HUES64 (cell line): ENCODE measurements around the gene SOAT2.

Source experiments
- H3K27ac ChIP-seq: 2 replicates; pipeline ENCODE4 v1.7.0; 2013; ENCODE audit warnings: low read depth, low read length, inconsistent platforms
- H3K27me3 ChIP-seq: 2 replicates; pipeline ENCODE4 v1.6.1; 2013; ENCODE audit warnings: mild to moderate bottlenecking, low read length; ENCODE audit not compliant: insufficient read depth
- H3K36me3 ChIP-seq: 2 replicates; pipeline ENCODE4 v1.6.1; 2013; ENCODE audit warnings: mild to moderate bottlenecking, low read length; ENCODE audit not compliant: insufficient read depth
- H3K4me1 ChIP-seq: 2 replicates; pipeline ENCODE4 v1.6.1; 2013; ENCODE audit warnings: mild to moderate bottlenecking, low read length, moderate library complexity; ENCODE audit not compliant: insufficient read depth
- H3K4me3 ChIP-seq: 2 replicates; pipeline ENCODE4 v1.5.1; 2013; ENCODE audit warnings: mild to moderate bottlenecking, low read length, moderate library complexity
- H3K9ac ChIP-seq: 2 replicates; pipeline ENCODE4 v1.6.1; 2013; ENCODE audit warnings: mild to moderate bottlenecking, low read depth, low read length
- H3K9me3 ChIP-seq: 2 replicates; pipeline ENCODE4 v1.6.1; 2013; ENCODE audit warnings: low read depth, low read length; ENCODE audit not compliant: insufficient read depth
- WGBS: fragments of 150-250, 120-280 bp; methylation state at CpG from one replicate; pipeline ENCODE4 v1.1.7; 2013; ENCODE audit warnings: missing lambda C conversion rate; 5-methylcytosine and 5-hydroxymethylcytosine counted together

SOAT2 gene

DNA sequence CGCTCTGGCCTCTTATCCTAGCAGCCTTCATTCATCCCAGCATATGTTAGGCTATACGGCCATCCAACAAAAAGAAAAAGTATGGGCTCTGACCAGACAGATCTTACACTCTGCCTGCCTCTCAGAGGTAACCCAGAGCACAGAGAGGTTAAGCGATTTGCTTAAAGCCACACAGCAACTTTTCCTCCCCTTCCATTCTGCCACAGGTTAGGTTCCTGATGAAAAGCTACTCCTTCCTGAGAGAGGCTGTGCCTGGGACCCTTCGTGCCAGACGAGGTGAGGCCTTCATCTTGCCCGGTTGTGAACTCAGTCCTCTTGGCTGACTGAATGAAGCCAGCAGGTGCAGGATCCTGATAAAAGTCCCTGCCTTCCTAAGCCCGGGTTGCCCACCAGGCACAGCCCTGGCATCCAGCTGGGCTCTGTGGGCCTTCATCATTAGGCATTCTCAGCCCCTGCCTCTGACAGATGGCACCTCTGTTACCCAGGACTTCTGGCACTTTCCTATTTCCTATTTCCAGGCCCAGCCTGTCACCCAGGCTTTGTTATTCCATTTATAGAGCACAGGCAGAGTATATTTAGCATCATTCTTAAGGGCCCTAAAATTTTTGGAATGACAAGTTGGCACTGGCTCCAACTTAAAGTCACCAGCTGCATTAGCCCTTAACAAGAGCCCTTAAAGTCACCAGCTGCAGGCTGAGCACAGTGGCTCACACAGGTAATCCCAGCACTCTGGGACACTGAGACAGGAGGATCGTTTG, 12.8 kb downstream of the SOAT2 start:
- no peaks in the 10 kb centered on the region for H3K36me3 ChIP-seq
- H3K27me3 ChIP-seq = no peaks in the 10 kb centered on the region
- no peaks in the 10 kb centered on the region for H3K9me3 ChIP-seq
- H3K4me3 ChIP-seq = no peak overlapping the region
- H3K4me1 ChIP-seq = no peaks in the 10 kb centered on the region
- no peak overlapping the region for H3K27ac ChIP-seq
- no peak overlapping the region for H3K9ac ChIP-seq
- WGBS = 91% methylated on average over 8 of the region's 8 CpGs

DNA sequence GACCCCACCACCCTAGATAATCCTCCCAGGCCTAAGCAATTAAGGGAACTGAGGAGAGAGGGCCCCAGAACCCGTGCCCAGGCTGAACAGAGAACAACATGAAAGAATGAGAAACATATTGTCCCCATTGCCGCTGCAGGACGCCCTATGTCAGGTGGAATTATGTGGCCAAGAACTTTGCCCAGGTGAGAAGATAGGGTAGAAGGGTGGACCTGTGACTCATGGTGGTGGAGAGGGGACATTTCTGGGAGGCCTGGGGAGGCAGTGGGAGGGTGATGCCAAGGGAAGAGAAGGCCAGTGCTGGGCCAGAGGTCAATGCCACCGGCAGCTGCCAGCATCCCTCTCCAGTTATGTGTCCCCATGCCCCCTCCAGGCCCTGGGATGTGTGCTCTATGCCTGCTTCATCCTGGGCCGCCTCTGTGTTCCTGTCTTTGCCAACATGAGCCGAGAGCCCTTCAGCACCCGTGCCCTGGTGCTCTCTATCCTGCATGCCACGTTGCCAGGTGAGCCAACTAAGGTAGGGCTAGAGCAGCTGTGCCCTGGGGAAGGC, 15.5 kb downstream of the SOAT2 start:
- Histone ChIP-seq H3K4me3 (no peak overlapping the region), H3K9me3 (no peaks in the 10 kb centered on the region), H3K9ac (no peak overlapping the region), H3K27me3 (no peaks in the 10 kb centered on the region), H3K36me3 (no peaks in the 10 kb centered on the region), H3K4me1 (no peaks in the 10 kb centered on the region), H3K27ac (no peak overlapping the region)
- 86% methylated on average over 8 of the region's 8 CpGs for WGBS

DNA sequence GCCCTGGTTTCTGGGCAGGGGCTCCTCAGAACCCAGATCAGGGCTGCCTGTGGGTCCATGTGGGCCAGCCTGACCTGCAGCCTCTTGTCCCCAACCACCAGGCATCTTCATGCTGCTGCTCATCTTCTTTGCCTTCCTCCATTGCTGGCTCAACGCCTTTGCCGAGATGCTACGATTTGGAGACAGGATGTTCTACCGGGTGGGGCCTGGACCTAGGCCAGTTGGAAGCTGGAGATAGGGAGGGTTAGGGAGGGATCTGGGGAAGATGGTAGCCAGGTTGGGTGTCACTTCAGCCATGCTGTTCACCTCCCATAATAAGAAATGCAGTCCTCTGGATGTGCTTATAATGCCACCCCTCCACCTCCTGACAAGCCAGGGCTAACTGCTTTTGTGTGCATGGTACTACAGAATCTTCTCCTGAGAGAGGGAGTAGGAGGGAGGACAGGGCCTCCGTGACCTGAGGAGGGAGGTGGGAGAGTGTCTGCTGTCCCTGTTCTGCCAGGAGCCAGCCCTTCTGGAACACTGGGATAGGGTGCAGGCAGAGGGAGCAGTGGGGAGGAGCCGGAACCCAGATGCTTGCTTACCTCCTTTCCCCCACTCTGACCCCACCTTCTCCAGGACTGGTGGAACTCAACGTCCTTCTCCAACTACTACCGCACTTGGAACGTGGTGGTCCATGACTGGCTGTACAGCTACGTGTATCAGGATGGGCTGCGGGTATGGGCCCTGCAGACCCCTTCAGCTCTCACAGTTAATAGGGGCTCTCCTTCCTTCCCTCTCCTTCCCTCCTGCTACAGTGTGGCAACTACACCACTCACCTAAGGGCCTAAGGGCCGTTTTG, 17.6 kb downstream of the SOAT2 start:
- no peaks in the 10 kb centered on the region for H3K4me1 ChIP-seq
- 88% methylated on average over 12 of the region's 12 CpGs for whole genome bisulfite sequencing
- H3K9ac ChIP-seq = no peak overlapping the region
- no peaks in the 10 kb centered on the region for H3K9me3 ChIP-seq
- no peak overlapping the region for H3K4me3 ChIP-seq
- H3K27ac ChIP-seq = no peak overlapping the region
- H3K27me3 ChIP-seq = no peaks in the 10 kb centered on the region
- H3K36me3 ChIP-seq = no peaks in the 10 kb centered on the region

DNA sequence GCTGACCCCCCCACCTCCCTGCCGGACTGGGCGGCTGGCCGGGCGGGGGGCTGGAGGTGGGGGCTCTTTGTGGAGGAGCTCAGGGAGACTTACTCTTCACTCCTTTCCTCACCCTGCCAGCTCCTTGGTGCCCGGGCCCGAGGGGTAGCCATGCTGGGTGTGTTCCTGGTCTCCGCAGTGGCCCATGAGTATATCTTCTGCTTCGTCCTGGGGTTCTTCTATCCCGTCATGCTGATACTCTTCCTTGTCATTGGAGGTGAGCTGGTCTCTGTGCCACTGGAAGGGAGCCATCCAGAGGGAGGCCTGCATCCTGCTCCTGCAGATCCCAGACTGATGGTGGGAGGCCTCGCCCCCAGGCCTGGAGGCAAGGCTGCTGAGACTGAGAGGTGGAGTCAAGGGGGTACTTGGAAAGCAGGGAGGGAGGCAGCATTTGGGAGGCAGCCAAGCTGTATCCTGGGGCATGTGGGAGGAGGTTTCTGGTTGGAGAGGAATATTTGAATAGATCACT, 19.7 kb downstream of the SOAT2 start:
- Histone ChIP-seq H3K36me3 (no peaks in the 10 kb centered on the region), H3K4me3 (no peak overlapping the region), H3K27me3 (peaks cover 2% of the 10 kb centered on the region; the same call in 1 of the 2 replicates), H3K9ac (no peak overlapping the region), H3K27ac (no peak overlapping the region), H3K9me3 (no peaks in the 10 kb centered on the region), H3K4me1 (no peaks in the 10 kb centered on the region)
- WGBS = 90% methylated on average over 10 of the region's 10 CpGs

DNA sequence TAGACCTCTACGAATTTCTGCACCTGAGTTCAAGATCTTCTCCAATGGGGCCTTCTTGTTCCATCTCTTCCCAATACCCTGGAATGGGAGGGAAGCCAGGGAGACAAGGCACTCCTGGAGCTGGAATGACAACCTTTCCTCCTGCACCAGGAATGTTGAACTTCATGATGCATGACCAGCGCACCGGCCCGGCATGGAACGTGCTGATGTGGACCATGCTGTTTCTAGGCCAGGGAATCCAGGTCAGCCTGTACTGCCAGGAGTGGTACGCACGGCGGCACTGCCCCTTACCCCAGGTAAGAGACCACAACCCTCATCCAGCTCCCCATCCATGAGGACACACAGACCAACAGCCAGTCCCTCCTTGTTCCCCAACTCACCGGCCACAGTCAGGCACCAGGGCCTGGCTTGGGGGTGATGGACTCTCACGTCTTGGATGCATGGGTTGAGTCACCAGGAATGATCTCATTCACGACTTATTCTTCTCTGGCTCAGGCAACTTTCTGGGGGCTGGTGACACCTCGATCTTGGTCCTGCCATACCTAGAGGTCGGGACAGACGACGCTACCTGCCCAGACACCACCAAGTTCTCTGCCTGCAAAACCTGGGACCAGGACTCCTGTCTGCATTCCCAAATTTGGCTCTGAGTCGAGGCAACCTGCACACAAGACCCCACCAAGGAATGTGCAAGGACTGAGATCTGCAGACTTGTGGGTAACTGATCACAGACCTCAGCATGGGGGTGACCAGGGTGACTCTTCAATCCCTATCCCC, 20.5 kb downstream of the SOAT2 start:
- 93% methylated on average over 16 of the region's 16 CpGs for WGBS
- no peaks in the 10 kb centered on the region for H3K4me1 ChIP-seq
- no peak overlapping the region for H3K4me3 ChIP-seq
- H3K9me3 ChIP-seq = no peaks in the 10 kb centered on the region
- H3K27ac ChIP-seq = no peak overlapping the region
- peaks cover 8% of the 10 kb centered on the region for H3K27me3 ChIP-seq
- H3K36me3 ChIP-seq = no peaks in the 10 kb centered on the region
- no peak overlapping the region for H3K9ac ChIP-seq

DNA sequence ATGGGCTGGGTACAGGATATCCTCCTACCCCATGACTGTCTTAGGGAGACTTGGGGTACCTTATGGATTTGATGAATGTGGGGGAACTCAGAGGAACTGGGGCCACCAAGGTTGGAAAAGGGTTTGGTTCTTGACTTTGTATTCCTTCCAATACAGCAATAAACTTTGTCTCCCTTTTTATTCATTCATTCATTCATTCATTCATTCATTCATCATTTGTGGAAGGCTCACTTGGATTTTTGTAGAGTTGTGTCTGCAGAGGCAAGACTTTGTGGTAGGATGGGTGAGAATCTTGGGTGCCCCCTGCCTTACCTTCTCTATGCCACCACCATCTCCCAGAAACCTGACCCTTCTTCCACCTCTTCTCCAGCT, 21.1 kb downstream of the SOAT2 start:
- no peak overlapping the region for H3K27ac ChIP-seq
- H3K27me3 ChIP-seq = peaks cover 9% of the 10 kb centered on the region
- H3K4me3 ChIP-seq = no peak overlapping the region
- no peaks in the 10 kb centered on the region for H3K36me3 ChIP-seq
- H3K9me3 ChIP-seq = no peaks in the 10 kb centered on the region
- H3K9ac ChIP-seq = no peak overlapping the region
- no peaks in the 10 kb centered on the region for H3K4me1 ChIP-seq

DNA sequence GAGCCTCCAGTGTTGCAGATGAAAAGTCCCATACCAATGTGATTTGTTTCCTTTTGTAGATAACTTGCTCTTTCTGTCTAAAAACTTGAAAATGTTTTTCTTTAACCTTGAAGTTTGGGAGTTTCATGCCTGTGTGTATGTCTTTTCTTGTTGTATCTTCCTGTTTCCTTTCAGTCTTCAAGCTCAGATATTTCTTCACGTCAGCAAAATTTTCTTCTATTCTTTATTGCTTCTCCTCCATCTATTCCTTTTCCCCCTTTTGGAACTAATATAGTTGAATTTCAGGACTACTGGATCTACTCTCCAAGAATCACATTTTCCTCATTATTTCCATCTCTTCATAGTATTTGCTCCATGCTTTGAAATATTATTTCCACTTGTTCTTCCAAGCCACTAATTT, 23.9 kb downstream of the SOAT2 start:
- WGBS = 87% methylated on average over 1 of the region's 1 CpG
- Histone ChIP-seq H3K27me3 (peaks cover 11% of the 10 kb centered on the region), H3K9ac (no peak overlapping the region), H3K36me3 (no peaks in the 10 kb centered on the region), H3K4me1 (no peaks in the 10 kb centered on the region), H3K27ac (no peak overlapping the region), H3K9me3 (no peaks in the 10 kb centered on the region), H3K4me3 (no peak overlapping the region)

DNA sequence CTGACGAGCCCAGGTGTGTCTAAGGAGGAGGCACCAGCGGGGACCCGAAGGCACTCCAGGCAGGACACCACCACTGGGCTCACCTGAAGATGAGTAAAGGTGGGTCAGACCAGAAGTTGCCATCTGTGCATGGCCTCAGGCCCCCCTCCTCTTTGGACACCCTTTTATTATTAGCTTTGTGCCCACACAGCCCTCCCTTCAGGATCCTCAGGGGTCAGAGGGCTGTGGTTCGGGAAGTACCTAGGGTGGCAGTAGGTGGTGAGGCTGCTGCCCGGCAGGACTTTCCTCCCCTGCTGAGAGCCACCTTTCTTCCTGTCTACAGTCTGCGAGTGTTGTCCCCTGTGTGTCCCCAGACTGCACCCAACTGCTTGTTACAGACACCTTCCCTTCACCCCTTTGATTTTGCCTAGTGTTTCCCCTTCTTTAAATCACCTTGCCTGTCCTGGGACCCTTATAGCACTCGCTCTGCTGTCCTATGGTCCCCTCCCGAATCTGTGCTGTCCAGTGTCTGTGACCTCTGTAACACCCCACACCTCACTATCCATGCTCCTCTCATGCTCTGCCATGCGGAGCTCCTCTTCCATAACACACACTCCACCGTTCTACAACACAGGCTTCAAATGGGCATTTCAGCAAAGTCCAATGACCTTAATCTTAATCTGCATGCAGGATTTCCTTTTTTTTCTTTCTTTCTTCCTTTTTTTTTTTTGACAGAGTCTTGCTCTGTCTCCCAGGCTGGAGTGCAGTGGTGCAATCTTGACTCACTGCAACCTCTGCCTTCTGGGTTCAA, 25.7 kb downstream of the SOAT2 start:
- Histone ChIP-seq H3K9ac (no peak overlapping the region), H3K9me3 (no peaks in the 10 kb centered on the region), H3K27me3 (peaks cover 11% of the 10 kb centered on the region), H3K4me3 (no peak overlapping the region), H3K36me3 (no peaks in the 10 kb centered on the region), H3K27ac (no peak overlapping the region), H3K4me1 (no peaks in the 10 kb centered on the region)
- 85% methylated on average over 10 of the region's 10 CpGs for WGBS

DNA sequence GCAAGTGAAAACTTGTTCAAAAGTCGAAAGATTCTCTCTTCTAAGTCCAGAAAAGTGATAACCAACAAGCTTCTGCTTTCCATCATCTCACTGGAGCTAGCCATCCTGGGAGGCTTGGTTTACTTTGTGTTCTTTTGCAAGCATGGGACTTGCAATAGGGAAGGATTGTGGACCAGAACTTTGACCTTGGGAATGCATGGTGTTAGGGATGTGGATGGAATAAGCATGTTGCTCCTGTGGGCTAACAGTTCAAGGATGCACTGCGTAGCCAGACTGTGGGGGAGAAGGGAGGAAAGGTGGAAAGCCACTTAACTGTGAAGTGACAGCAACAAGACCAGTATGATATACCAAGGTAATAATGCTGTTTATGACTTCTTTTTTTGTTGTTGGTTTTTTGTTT, 28.6 kb downstream of the SOAT2 start:
- H3K4me1 ChIP-seq = no peaks in the 10 kb centered on the region
- 94% methylated on average over 2 of the region's 2 CpGs for WGBS

DNA sequence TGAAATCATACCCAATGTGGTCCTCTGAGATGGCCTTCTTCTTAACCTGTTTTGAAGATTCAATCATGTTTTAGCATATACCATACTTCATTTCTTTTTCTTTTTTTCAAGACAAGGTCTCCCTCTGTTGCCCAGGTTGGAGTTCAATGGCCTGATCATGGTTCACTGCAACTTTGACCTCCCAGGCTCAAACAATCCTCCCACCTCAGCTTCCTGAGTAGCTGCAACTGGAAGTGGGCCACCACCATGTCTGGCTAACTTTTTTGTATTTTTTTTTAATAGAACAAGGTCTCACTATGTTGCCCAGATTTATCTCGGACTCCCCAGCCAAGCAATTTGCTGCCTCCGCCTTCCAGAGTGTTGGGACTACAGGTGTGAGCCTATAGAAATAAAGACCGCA, 30.4 kb downstream of the SOAT2 start:
- WGBS = 99% methylated on average over 3 of the region's 3 CpGs
- Histone ChIP-seq H3K27ac (no peak overlapping the region), H3K4me3 (no peak overlapping the region), H3K27me3 (peaks cover 3% of the 10 kb centered on the region), H3K9ac (no peak overlapping the region), H3K9me3 (peaks cover 3% of the 10 kb centered on the region; the same call in 1 of the 2 replicates), H3K36me3 (no peaks in the 10 kb centered on the region), H3K4me1 (no peaks in the 10 kb centered on the region)

More for the DNA sequence above, 28.6 kb downstream of the SOAT2 start:
- Histone ChIP-seq H3K9ac (no peak overlapping the region), H3K9me3 (no peaks in the 10 kb centered on the region; the same call in 1 of the 2 replicates), H3K4me3 (no peak overlapping the region), H3K27ac (no peak overlapping the region), H3K27me3 (peaks cover 11% of the 10 kb centered on the region), H3K36me3 (no peaks in the 10 kb centered on the region)
